K562 (cell line): ENCODE data around the gene GIPC3. TPM values are rescaled to one million over a fixed set of nuclear protein-coding genes. Genes with fewer than 3 reads are reported as not detected.

Source experiments
- AFF4 ChIP-seq: sonication (generic); formaldehyde crosslinking; IDR thresholded peaks from 2 replicates; pipeline ENCODE4 v1.8.0; 2023; ENCODE audit warnings: mild to moderate bottlenecking, missing genetic modification reagents
- ETV1 ChIP-seq: fragments of 450-650 bp; conservative IDR thresholded peaks from 2 replicates; pipeline ENCODE4 v1.6.1; 2016; ENCODE audit warnings: missing genetic modification characterization, control low read depth, low read depth, missing compliant biosample characterization
- MAFF ChIP-seq: IDR thresholded peaks from 2 replicates; pipeline ENCODE4 v1.6.1; 2012; ENCODE audit warnings: low read length, improper control_type of control experiment
- MTA3 ChIP-seq: fragments of 450-650 bp; formaldehyde crosslinking; IDR thresholded peaks from 2 replicates; pipeline ENCODE4 v1.6.1; 2017; ENCODE audit warnings: mild to moderate bottlenecking, borderline replicate concordance
- POLR2AphosphoS2 ChIP-seq: IDR thresholded peaks from 2 replicates; pipeline ENCODE4 v1.6.1; 2012; ENCODE audit warnings: low read length, improper control_type of control experiment
- PRDM10 ChIP-seq: fragments of 450-650 bp; IDR thresholded peaks from 2 replicates; pipeline ENCODE4 v1.6.1; 2018; ENCODE audit not compliant: partially characterized antibody
- SNAPC5 ChIP-seq: fragments of 250-450 bp; sonication (Bioruptor Pico); IDR thresholded peaks from 2 replicates; pipeline ENCODE4 v1.8.0; 2021; ENCODE audit warnings: moderate library complexity, mild to moderate bottlenecking, inconsistent platforms
- SUPT5H ChIP-seq: fragments of 450-650 bp; IDR thresholded peaks from 2 replicates; pipeline ENCODE4 v1.6.1; 2016
- TFAP4 ChIP-seq: sonication (generic); formaldehyde crosslinking; IDR thresholded peaks from 2 replicates; pipeline ENCODE4 v1.8.0; 2022; ENCODE audit warnings: missing genetic modification reagents, mild to moderate bottlenecking, moderate library complexity, borderline replicate concordance
- TRIM25 ChIP-seq: fragments of 450-650 bp; IDR thresholded peaks from 2 replicates; pipeline ENCODE4 v1.7.0; 2016; ENCODE audit warnings: borderline replicate concordance
- ZNF274 ChIP-seq: IDR thresholded peaks from 2 replicates; pipeline ENCODE4 v1.6.1; 2011; ENCODE audit warnings: low read depth, mild to moderate bottlenecking, low read length, moderate library complexity, borderline replicate concordance
- ZNF280A ChIP-seq: fragments of 450-650 bp; IDR thresholded peaks from 2 replicates; pipeline ENCODE4 v1.6.1; 2018; ENCODE audit warnings: mild to moderate bottlenecking, low read depth; ENCODE audit not compliant: partially characterized antibody
- ZNF584 ChIP-seq: fragments of 200-800 bp; sonication (Bioruptor generic); IDR thresholded peaks from 2 replicates; pipeline ENCODE4 v1.6.1; 2016; ENCODE audit warnings: low read depth, mild to moderate bottlenecking, missing genetic modification characterization, missing compliant biosample characterization
- ZNF696 ChIP-seq: fragments of 250-450 bp; sonication (Bioruptor Pico); conservative IDR thresholded peaks from 2 replicates; pipeline ENCODE4 v1.4.0; 2020; ENCODE audit warnings: mild to moderate bottlenecking, moderate library complexity
- polyA plus RNA-seq, 8 experiments: library from polyadenylated mRNA; depleted of rRNA in 4 of 8; stranded (reverse) in 5 of 8; unstranded in 3 of 8; fragments of >200 nt; fragmentation: Nextera tagmentation in 2 of 8; fragmentation: Illumina TruSeq in 1 of 8; extraction: Ambion mirVana in 2 of 8; extraction: Trizol in 1 of 8; gene quantifications; 2 replicates each; pipeline versions ENCODE4 v1.2.1 to v1.2.3, GENCODE V29; 2011 to 2014; ENCODE audit warnings: inconsistent platforms in 1 of 8, missing spikeins in 1 of 8
- total RNA-seq, 7 experiments: library from RNA; depleted of rRNA in 6 of 7; stranded (reverse); fragments of >200 nt in 6 of 7; fragmentation: Illumina TruSeq in 2 of 7; extraction: Trizol in 2 of 7; gene quantifications; 2 replicates each; pipeline versions ENCODE4 v1.2.1 to v1.2.3, GENCODE V29; 2011 to 2021; ENCODE audit warnings: low replicate concordance in 1 of 7

Gene GIPC3
- total and polyA plus RNA-seq, 9 of the 15 experiments (the other 6 are each of a cell fraction or from before 2014, with no cell fraction given): 0.03 to 3.6 (median 1.5) TPM; not detected in 1

DNA sequence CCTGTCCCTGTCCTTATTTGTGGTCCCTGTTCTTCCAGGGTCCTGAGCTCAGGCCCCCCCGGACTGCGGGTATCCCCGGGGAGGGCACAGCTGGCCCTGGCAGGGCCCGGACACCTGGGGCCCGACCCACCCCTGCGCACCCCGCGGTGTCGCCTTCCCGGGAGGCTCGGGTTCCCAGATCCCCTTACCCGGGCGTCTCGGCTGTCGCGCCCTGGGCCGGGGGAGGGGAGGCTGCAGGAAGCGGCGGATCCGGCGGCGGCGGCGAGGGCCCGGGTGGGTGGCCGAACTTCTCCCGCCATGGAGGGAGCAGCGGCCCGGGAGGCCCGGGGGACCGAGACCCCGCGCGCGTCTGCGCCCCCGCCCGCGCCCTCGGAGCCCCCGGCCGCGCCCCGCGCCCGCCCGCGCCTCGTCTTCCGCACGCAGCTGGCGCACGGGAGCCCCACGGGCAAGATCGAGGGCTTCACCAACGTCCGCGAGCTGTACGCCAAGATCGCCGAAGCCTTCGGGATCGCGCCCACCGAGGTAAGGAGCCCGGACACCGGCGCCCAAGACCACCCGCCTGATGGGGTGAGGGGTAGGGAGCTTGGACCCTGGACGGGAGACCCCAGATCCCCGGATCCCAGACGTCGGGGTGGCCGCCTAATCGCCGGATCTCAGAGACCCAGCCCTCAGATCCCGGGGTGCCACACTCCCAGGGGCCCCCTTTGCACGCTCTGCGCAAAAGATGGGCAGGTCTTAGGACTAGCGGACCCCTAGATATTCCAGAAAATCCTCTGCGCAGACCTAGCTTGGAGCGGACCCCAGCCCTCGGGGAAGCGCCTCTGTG is at the start of gene GIPC3 (continued):
- no peak for TF ChIP-seq PRDM10
- peak; percentile 22; the same call in 1 of the 2 replicates for TF ChIP-seq TFAP4 (CRISPR knock-in tag)
- TF ChIP-seq MAFF: no peak
- no peak for TF ChIP-seq ZNF280A
- TF ChIP-seq ZNF584 (CRISPR knock-in tag): no peak
- no peak for TF ChIP-seq SNAPC5 (CRISPR knock-in tag)
- TF ChIP-seq SUPT5H: no peak
- TF ChIP-seq ETV1 (tag): no peak
- no peak for TF ChIP-seq ZNF274
- no peak for TF ChIP-seq MTA3
- no peak for TF ChIP-seq ZNF696 (CRISPR knock-in tag)
- TF ChIP-seq POLR2AphosphoS2: no peak
- TF ChIP-seq AFF4 (CRISPR knock-in tag): no peak
- no peak for TF ChIP-seq TRIM25
